PC-9 (cell line): ENCODE measurements around the gene GPRC5C.

Experiments
- CTCF ChIP-seq: fragments of 200-600 bp; sonication (generic); conservative IDR thresholded peaks from 2 replicates; pipeline ENCODE4 v1.6.1; 2017; ENCODE audit warnings: mixed run types, antibody characterized with exemption, mild to moderate bottlenecking, moderate library complexity
- EZH2 ChIP-seq: fragments of 200-600 bp; sonication (generic); IDR thresholded peaks from 2 replicates; pipeline ENCODE4 v1.8.0; 2017; ENCODE audit warnings: antibody characterized with exemption, low read depth

DNA sequence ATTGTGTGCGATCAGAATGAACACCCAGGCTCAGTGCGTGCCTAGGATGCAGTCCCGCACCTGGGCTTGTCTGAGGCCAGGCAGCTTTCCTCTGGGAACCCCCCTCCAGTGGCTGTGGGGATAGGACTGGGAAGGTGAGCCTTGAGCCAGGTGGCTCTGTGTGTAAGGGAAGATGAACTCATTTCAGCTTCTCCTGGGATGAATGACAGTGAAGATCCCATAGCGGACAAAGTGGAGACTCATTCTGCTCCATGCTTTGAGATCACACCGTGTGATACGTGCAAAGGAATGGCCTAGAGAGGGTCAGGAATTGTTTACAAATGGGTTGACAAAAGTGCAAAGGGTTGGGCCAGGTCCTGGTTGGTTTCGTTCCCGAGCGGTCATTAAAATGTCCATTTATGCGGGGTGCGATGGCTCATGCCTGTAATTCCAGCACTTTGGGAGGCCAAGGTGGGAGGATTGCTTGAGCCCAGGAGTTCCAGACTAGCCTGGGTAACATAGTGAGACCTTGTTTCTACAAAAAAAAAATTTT lies 15.8 kb downstream of the GPRC5C start:
- TF ChIP-seq CTCF, result no peak
- TF ChIP-seq EZH2, result no peak
